ENCODE data around the gene MAP3K10.

The MAP3K10 gene

DNA sequence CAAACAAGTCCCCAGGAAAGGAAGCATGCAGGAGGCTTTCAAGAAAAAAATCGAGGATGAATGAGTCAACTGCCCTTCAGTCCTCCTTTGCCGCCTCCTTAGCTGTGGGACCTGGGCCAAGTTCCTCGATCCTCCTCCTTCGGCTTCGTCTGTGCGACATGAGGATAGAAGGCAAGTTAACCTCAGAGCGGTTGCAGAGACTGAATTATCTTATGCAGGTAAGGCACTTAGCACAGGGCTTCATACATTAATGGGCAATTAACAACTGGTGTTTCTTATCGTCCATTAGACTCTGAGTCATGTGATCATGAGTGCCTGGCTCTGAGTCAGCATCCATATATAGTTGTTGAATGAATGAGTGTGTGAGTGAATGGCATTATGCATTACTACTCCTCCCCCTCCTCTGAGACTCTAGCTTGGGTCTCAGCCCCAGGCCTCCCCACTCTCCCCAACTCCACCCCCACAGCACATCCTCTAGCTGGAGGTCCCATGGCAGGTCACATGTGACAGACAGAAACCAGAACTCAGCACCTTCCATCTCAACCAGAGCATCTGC is 28.6 kb downstream of the MAP3K10 start (continued):
- TF ChIP-seq ZNF660 (tag by site-specific recombination; IDR thresholded peaks at IDR 0.05) (peak; percentile 95), KLF9 (tag by site-specific recombination; IDR thresholded peaks at IDR 0.05; ENCODE audit: low read depth) (peak; percentile 41; the same call in 1 of the 2 replicates), ZNF214 (tag by site-specific recombination; IDR thresholded peaks at IDR 0.05; ENCODE audit: borderline replicate concordance) (no peak), KLF8 (tag by site-specific recombination; IDR thresholded peaks at IDR 0.05) (peak; percentile 92), ZNF843 (tag by site-specific recombination; IDR thresholded peaks at IDR 0.05) (peak; percentile 76)
- TF ChIP-seq, protein P1, sequence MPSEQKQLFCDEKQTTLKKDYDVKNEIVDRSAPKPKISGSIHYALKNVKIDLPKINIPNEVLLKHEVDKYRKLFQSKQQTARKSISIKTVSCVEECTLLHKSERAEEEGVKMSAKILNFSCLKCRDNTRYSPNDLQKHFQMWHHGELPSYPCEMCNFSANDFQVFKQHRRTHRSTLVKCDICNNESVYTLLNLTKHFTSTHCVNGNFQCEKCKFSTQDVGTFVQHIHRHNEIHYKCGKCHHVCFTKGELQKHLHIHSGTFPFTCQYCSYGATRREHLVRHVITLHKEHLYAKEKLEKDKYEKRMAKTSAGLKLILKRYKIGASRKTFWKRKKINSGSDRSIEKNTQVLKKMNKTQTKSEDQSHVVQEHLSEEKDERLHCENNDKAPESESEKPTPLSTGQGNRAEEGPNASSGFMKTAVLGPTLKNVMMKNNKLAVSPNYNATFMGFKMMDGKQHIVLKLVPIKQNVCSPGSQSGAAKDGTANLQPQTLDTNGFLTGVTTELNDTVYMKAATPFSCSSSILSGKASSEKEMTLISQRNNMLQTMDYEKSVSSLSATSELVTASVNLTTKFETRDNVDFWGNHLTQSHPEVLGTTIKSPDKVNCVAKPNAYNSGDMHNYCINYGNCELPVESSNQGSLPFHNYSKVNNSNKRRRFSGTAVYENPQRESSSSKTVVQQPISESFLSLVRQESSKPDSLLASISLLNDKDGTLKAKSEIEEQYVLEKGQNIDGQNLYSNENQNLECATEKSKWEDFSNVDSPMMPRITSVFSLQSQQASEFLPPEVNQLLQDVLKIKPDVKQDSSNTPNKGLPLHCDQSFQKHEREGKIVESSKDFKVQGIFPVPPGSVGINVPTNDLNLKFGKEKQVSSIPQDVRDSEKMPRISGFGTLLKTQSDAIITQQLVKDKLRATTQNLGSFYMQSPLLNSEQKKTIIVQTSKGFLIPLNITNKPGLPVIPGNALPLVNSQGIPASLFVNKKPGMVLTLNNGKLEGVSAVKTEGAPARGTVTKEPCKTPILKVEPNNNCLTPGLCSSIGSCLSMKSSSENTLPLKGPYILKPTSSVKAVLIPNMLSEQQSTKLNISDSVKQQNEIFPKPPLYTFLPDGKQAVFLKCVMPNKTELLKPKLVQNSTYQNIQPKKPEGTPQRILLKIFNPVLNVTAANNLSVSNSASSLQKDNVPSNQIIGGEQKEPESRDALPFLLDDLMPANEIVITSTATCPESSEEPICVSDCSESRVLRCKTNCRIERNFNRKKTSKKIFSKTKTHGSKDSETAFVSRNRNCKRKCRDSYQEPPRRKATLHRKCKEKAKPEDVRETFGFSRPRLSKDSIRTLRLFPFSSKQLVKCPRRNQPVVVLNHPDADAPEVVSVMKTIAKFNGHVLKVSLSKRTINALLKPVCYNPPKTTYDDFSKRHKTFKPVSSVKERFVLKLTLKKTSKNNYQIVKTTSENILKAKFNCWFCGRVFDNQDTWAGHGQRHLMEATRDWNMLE (tag by site-specific recombination; conservative IDR thresholded peaks at IDR 0.05; ENCODE audit: low read depth) = peak; percentile 42; the same call in 1 of the 2 replicates

DNA sequence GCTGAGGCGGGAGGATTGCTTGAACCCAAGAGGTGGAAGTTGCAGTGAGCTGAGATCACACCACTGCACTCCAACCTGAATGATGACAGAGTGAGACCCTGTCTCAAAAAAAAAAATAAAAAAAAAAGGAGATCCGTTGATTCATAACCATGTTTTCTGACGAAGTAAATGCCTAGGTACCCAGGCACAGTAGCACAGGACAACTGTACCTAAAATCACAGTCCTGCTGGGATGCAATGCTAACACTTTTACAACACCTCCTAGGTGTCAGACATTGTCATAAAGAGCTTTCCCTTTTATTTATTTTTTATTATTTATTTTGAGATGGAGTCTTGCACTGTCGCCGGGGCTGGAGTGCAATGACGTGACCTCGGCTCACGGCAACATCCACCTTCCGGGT is 29.4 kb downstream of the MAP3K10 start:
- ChIA-PET POLR2A (no interaction called here), CTCF (interaction anchor here (0.6 to 5.1 kb wide), 12 partner anchors 9 to 86 kb away, joined by 3 to 52 read pairs (median 6); no protein-coding TSS in a partner anchor)
- Histone ChIP-seq H3K9me3 (ENCODE audit: control insufficient read depth, insufficient read depth, low read depth, low read length) (peaks cover 3% of the 10 kb centered on the region), H3K27ac (ENCODE audit: extremely low read depth, low read depth, low read length) (no peak overlapping the region), H3K4me1 (ENCODE audit: control insufficient read depth, insufficient read depth, low read length) (peaks cover 18% of the 10 kb centered on the region), H3K36me3 (ENCODE audit: control insufficient read depth in 2 of 2, insufficient read depth in 1 of 2, low read length in 2 of 2) (no peaks in the 10 kb centered on the region; a peak in 1 of 3 replicates), H3K4me3 (ENCODE audit: low read depth, low read length) (no peak overlapping the region)
- TF ChIP-seq ZNF629 (tag by site-specific recombination; IDR thresholded peaks at IDR 0.05) = no peak
- peak; percentile 96 for TF ChIP-seq ZNF2 (tag by site-specific recombination; IDR thresholded peaks at IDR 0.05)
- TF ChIP-seq YY2 (tag by site-specific recombination; IDR thresholded peaks at IDR 0.05) = no peak
- TF ChIP-seq, protein P2, sequence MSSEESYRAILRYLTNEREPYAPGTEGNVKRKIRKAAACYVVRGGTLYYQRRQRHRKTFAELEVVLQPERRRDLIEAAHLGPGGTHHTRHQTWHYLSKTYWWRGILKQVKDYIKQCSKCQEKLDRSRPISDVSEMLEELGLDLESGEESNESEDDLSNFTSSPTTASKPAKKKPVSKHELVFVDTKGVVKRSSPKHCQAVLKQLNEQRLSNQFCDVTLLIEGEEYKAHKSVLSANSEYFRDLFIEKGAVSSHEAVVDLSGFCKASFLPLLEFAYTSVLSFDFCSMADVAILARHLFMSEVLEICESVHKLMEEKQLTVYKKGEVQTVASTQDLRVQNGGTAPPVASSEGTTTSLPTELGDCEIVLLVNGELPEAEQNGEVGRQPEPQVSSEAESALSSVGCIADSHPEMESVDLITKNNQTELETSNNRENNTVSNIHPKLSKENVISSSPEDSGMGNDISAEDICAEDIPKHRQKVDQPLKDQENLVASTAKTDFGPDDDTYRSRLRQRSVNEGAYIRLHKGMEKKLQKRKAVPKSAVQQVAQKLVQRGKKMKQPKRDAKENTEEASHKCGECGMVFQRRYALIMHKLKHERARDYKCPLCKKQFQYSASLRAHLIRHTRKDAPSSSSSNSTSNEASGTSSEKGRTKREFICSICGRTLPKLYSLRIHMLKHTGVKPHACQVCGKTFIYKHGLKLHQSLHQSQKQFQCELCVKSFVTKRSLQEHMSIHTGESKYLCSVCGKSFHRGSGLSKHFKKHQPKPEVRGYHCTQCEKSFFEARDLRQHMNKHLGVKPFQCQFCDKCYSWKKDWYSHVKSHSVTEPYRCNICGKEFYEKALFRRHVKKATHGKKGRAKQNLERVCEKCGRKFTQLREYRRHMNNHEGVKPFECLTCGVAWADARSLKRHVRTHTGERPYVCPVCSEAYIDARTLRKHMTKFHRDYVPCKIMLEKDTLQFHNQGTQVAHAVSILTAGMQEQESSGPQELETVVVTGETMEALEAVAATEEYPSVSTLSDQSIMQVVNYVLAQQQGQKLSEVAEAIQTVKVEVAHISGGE (tag by site-specific recombination; conservative IDR thresholded peaks at IDR 0.05; ENCODE audit: low read depth) = 0 out of 2 replicates have a peak, but pooled peaks have one; percentile 18

DNA sequence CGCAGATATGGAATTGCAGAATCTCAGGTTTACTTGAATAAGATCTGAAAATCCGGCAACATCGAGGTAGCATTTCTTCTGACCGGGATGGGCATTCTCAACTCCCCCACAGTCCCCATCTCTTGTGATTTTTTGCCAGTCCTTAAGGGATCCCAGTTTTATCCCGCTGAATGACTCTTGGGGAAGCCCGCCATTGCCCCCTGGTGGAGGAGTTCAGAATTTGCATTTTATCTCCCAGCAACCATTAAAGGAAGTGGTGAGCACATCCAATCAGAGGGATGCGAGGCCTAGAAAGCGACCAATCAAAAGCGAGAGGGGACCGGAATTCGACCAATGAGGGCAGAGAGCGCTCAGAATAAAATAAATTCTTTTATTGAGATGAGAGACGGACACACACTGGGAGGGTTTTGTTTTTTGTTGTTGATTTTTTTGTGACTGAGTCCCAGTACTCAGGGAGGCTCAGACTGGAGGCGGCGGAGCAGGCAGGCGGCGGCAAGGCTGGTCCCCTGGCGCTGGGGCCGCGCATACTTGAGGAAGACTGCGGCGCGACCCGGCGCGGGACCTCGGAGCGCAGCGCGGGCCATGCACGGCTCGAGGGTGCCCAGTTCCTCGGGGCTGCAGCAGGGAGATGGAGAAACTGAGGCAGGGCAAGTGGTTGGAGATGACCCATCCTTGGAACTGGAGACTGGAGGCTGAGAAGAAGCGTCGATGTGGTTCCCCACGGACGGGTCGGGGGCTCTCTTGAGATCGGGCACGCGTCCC is 30.8 kb downstream of the MAP3K10 start:
- ChIA-PET POLR2A (no interaction called here), CTCF (interaction anchor here (0.6 to 5.1 kb wide), 9 partner anchors 8 to 113 kb away, joined by 3 to 52 read pairs (median 4); no protein-coding TSS in a partner anchor)
- no peak overlapping the region for H3K27ac ChIP-seq (ENCODE audit: extremely low read depth, low read depth, low read length)
- TF ChIP-seq ZEB2 (tag by site-specific recombination; IDR thresholded peaks at IDR 0.05) (peak; percentile 55; the same call in 1 of the 2 replicates), GFI1B (tag by site-specific recombination; IDR thresholded peaks at IDR 0.05) (no peak), ZBTB48 (tag by site-specific recombination; IDR thresholded peaks at IDR 0.05) (peak; percentile 93), ZNF394 (tag by site-specific recombination; IDR thresholded peaks at IDR 0.05; ENCODE audit: borderline replicate concordance) (0 out of 2 replicates have a peak, but pooled peaks have one; percentile 26), ZNF785 (tag by site-specific recombination; IDR thresholded peaks at IDR 0.05) (no peak), KLF8 (tag by site-specific recombination; IDR thresholded peaks at IDR 0.05) (peak; percentile 12; the same call in 1 of the 2 replicates), ZNF654 (tag by site-specific recombination; IDR thresholded peaks at IDR 0.05; ENCODE audit: low read depth) (peak; percentile 96), ZNF660 (tag by site-specific recombination; IDR thresholded peaks at IDR 0.05) (peak; percentile 92), MZF1 (tag by site-specific recombination; IDR thresholded peaks at IDR 0.05; ENCODE audit: borderline replicate concordance) (peak; percentile 90; the same call in 1 of the 2 replicates), SP3 (tag by site-specific recombination; IDR thresholded peaks at IDR 0.05) (peak; percentile 41; the same call in 1 of the 2 replicates), SP2 (tag by site-specific recombination; IDR thresholded peaks at IDR 0.05) (peak; percentile 82), ZNF174 (tag by site-specific recombination; IDR thresholded peaks at IDR 0.05) (peak; percentile 75; the same call in 1 of the 2 replicates)

More for the DNA sequence above, 30.8 kb downstream of the MAP3K10 start:
- Histone ChIP-seq H3K4me1 (ENCODE audit: control insufficient read depth, insufficient read depth, low read length) (peaks cover 18% of the 10 kb centered on the region), H3K9me3 (ENCODE audit: control insufficient read depth, insufficient read depth, low read depth, low read length) (peaks cover 3% of the 10 kb centered on the region), H3K36me3 (ENCODE audit: control insufficient read depth in 2 of 2, insufficient read depth in 1 of 2, low read length in 2 of 2) (no peaks in the 10 kb centered on the region; a peak in 1 of 3 replicates), H3K4me3 (ENCODE audit: low read depth, low read length) (no peak overlapping the region)
